NOMO-1 (cell line): ENCODE results near the gene AKAIN1.

Source experiments
- DNase-seq, 2 experiments: peaks; one replicate each; lab custom pipeline; 2025; ENCODE audit not compliant: unreplicated experiment in 2 of 2; lab: John Stamatoyannopoulos, UW

Gene AKAIN1, protein sequence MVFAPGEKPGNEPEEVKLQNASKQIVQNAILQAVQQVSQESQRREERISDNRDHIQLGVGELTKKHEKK

DNA sequence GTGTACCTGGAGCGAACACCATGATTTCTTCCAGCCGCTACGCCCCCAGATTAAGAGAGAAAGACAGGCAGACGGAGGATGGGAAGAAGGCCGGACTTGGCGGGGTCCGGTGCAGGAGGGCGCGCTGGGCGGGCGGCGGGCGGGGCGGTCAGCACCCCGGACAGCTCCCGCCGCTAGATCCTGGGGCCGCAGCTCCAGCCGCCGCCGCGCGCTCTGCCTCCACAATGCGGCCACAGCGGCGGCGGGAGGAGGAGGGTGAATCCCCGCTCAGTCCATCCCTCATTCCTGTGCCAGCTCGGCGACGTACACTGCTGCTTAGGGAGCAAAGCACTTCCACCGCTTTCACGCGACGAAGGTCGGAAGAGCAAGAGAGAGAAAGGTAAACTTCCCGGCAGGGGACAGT, at the start of gene AKAIN1:
Gene AKAIN1, minus strand, starts transcription at position 226 of the 403 bp plus-strand sequence. Its CDS starts 204 bp downstream, at position 22.
- DNase-seq, result peak in 1 of 2 experiments; percentile 13

DNA sequence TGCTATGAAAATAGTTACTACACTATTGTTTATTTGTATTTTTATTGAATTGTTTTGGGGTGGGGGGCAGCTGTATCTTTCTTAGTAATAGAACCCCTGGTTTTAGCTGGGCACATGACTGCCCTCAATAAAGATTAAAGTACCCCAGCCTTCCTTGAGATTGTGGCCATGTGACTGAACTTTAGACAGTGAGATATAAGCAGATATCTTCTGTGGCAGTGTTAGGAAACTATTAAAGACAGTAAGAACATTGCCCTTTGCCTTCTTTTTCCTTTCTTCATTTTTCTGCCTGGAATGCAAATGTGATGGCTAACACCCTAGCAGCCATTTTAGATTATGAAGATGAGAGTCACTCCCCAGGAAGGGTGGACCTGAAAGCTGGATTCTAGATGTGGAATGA, 47.9 kb upstream of the AKAIN1 start:
- DNase-seq, result no peak

DNA sequence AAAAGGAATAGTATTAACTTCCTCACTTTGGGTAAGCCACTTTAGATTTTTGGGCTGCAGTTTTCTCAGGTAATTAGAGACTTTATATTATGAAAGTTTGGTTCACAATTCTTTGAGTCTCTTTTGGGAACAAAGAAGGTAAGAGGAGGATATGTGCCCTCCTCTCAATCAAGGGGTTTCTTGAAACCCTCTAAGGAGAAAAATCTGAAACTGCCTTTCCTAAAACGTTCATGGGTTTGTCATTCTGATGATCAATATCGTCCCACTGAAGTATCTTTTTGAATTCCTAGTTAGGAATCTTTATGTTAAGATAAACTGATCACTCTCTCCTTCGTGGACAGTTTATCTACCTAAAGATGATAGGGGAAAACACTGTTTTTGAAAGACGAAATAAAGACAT, 42.4 kb upstream of the AKAIN1 start:
- DNase-seq, result no peak

DNA sequence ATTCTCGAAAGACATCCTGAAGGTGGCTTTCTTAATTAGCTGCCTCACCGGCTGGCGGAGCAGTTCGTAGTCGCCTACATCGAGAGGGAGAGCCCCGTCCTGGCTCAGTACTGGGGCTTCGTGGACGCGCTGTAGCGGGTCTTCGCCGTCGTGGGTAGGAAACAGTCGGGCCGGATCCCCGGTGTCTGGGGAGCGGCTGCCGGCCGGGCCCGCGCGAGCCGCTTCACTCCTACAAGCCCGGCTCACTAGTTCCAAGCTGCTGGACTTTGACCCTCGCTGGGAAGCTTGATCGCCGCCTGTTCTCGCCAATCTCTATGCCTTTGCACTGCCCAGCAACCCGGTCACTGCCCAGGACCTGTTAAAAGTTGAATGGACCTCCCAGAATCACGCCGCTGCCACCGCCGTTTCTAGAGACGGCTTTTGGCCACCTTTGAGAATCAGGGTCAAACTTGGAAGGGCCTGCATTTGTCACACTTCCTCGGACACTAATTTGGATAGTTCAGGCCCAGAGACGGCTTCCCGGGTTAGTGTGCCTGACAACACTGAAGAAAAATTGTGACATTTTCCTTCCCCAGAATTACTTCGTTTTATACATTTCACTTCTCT, 41.4 kb upstream of the AKAIN1 start:
- peak in 1 of 2 experiments; percentile 53 for DNase-seq

DNA sequence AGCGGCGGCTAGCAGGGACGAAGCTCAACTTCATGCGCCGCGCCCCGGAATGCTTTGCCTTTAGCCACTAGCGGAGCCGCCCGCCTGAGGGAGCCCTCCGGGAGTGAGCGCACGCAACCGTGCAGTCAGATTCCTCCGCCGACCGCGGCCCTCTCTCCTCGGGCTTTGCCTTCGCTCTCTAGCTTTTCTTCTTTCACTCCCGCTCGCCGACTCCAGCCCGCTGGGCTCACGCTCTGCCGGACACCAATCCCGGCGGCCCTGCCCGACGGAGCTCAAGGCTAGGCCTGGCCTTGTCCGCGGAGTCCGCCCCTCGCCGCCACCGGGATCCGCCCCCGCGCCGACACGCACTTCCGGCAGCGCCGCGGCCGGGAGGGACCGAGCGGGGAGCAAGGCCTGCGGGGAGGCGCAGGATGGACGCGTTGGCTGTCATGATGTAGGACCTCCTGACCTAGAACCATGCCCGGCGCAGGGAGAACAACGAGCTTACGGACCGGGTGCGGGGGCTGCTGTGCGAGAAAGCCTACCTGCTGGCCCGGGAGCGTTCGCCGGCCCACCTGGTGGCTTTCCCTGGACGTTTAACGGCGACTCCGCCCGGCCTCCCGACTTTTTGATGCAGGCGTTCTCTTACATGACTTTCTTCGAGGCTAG, 40.8 kb upstream of the AKAIN1 start:
- DNase-seq, result peak; percentile 88 to 90

DNA sequence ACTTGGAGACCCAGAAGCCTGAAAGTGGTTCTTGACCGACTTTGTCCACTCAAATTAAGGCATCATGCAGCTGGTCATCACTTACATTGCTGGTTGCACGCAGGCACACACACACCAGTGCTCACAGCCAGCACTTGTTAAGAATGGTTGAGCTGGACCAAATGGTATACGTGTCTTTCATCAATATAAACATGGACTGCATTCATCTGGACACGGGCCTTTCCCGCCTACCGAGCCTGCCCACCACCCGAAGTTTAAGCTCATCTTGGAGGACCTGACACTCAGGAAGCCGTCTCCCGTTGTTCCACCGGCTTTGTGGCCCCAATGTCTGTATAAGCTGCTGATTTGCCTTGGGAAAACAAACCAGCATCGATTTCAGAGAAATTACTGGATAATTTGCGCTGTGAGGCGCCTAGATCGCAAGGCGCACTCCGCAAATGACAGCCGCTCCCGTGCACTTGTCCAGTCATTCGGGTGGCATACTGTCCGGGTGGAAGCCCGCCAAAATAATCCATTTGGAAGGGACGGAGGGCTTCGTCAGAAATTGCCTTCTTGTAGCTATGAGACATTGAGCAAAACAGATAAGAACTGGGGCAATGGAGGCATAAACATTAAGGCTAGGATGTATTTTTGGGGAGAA, 40.1 kb upstream of the AKAIN1 start:
- peak in 1 of 2 experiments; percentile 79 for DNase-seq

DNA sequence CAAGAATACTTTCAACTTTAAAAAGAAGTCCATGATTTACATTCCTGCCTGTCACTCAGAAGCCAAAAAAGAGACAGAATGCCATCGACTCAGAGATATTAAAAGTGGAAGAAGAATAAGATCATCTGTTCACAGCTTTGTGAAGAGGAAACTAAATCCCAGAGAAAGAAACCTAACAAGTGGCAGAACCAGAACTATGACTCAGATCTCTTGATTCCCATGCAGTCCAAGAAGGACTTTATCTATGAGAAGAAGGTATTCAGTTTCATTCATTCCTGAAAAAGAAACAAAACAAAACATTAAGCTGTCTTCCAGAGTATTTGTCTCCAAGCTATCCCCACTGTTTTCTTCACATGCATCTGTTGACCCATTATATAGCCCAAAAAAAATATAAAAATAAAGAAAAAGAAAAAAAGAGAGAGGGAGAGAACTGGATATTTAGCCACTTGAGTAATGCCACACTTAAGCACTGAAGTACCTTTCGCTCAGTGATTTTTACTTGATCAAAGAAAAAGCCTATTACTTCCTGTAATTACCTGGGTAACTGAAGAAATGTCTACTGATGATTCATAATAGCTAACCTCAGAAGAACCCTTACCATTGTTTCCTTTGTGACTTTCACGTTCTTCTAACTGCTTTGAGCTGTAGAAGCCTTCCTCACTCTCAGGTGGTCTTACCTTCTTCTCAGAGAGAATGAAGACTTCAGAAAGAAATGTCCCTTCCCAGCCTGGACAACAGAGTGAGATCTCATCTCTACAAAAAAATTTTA, 17.7 kb upstream of the AKAIN1 start:
- no peak for DNase-seq

DNA sequence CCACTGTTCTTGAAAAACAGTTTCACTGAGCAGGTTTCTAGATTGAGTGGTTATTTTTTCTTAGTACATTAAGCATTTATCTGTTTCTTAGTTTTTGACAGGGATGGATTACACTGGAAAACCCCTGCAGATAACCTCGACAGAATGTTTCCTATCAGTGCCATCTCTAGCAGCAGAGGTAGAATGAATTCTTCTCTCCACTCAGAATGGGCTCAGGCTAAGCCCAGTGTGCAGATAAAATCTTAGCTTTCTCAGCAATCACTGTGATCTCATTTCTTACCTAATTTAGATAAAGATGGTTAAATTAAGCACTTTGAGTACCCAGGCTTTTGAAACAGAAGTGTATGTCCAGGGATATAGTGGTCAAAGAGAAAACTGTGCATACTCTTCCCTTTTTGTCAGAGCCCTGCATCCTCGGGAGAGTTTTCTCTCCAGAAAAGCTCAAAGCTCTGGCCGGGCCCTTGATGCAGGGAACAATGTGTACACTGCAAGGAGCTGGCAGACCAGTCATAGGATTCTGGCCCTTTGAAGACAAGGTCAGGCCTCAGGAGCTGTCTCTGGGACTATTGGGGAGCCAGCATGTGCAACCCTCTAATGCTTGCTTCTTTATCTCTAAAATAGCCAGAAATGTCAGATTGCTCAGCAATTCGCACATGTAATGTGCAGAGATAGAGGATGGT, 10.6 kb upstream of the AKAIN1 start:
- DNase-seq, result no peak

DNA sequence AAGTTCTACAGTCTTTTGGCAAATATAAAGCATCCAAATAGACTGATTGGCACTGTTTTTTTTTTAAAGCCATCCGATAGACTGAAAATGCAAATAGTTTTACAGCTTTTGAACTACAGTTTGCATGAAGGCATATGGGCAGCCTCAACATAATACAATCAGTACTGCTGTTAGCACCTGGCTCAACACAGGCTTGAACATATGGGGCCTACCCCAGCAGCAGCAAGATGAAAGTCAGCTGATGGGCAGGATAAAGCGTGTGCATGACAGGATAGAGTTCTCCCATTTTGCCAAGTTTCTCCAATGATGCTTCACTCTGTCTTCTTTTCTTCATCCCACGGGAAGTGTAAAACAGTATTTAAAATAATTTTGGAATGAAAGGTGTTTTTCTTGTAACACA, 1.3 kb upstream of the AKAIN1 start:
- DNase-seq, result no peak

DNA sequence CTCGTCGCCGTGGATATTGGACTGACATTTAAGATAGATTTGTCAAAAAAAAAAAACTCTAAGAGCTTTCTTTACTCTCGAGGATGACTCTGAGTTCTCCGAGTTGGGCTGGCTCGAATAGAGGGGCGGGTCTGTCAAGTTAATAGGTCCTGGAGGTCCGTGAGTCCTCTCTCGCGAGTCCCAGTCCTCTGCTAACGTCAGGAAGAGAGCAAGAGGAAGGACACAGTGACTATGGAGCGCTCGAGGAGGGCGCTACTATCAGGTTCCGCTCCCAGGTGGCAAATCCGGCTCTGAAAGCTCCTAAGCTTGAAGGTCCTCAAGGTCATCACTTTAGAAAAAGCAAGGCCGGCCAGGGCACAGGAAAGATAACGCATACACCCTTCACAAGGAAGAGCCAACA, 404 bp upstream of the AKAIN1 start:
- DNase-seq, result no peak

DNA sequence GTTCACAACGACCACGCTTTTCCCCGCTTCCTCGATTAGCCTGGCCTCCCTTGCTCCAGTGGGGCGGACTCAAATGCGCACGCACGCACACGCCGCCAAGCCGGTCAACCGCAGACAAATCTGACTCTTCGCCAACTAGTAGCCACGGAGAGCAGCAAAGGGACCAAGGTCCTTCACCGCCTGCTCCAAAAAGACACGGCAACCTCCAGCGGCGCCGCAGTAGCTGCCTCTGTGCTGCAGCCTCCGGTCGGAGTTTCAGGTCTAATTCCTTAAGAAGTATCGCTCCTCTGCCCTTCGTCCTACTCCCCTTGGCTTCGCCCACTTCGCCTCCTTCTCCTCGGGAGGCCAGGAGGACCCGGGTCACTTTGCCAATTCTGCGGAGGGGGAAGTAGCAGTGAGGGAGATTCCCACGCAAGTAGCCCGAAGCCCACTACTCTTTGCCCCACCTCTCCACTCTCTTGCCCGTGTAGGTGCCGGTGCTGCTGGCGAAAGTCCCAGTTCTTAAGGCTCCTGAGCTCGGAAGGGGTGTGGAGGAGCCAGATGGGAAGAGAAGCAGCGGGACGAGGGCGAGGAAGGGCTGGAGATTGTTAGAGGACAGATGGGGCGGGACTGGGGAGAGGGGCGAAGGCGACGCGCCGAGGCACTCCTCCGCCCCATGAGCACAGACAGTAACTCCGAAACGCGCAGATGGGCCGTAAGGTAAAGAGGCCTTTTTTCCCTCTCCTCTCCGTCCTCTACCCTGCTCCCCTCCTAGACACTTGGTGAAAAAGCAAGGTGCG, 615 bp downstream of the AKAIN1 start:
- DNase-seq, result no peak

DNA sequence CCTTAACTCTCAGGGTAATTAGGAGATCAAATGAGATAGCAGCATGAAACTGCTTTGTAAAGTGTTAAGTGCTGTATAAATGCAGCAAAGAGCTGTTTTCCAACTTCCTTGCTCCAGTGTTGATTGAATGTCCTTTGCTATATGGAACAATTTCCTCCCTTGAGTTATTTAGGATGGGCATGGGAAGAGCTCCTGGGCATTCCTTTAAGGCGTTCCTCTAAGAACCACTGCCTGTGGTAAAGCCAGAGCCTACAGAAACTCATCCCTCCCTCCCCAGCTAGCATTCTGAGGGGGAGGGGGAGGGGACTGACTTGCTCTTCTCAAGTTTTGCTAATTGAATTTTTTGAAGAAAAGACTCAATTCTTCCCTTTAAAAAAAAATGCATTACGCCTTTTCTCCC, 1.4 kb downstream of the AKAIN1 start:
- DNase-seq, result no peak

DNA sequence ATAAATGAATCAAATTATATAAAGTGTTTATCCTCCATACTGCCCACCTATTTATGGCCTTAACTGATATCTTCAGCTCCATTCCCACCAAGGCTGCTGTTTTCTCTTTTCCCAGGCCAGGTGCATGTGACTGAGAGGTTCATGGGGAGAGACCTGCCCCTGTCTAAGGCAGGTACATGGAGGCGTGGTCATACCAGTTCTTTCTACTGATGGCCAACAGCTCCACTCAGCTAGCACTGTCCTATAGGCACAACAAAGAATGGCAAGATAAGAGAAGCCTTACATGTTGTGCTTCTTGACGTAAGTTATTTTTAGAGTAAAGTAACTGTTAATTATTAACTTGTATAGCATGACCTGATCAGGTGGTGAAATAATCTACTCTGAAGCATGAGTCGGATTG, 16.8 kb downstream of the AKAIN1 start:
- no peak for DNase-seq

DNA sequence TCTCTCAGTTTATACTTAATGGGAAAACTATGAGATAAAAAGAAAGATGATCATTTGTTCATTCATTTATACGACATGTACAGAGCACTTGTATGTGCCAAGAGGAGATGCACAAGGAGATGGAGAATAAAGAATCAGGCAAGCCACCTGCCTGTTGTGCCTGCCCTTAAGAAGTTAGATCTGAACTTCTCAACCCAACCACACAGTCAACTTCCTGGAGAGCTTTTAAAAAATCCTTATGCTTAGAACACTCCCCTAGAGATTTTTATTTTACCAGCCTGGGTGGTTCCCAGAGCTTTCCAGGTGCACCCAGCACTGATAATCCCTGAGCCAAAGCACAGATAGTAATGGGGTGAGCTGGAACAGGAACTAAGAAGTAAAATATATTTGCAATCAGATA, 18.5 kb downstream of the AKAIN1 start:
- DNase-seq, result no peak

DNA sequence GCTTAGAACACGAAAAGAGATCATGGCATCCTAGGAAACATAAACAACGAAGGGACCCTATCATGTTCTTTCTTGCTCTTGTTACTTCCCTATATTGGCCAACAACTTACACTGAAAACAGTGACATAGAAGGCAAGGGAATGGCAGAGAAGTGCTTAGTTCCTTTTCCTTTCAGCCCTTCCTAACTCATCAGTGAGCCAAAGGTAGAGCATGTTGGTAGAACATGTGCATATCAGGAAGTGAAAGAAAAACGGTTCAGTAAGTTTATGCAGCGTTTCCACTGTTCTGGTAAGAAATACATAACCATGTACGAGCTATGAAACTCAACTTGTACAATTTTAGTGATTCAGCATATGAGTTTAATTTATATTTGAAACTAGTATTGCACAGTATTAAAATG, 21.7 kb downstream of the AKAIN1 start:
- DNase-seq, result peak; percentile 54 to 79

DNA sequence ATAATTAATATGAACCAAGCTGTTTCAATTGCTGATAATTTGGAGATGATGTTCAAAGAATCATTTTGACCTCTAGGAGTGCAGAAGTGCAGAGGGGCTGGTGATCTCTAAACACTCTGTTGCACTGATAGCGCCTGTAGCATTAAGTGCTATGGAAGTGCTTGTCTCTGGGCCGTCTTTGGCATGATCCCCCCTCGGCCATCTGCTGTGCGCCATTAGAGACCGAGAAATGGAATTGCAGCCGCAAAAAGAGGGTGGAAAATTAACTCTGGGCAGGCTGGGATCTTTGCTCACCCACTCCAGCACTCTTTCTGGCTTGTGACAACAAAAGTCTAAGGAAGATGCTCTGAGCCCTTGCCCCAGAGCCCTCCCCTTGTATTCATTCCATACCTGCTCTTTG, 23.4 kb downstream of the AKAIN1 start:
- DNase-seq, result no peak

DNA sequence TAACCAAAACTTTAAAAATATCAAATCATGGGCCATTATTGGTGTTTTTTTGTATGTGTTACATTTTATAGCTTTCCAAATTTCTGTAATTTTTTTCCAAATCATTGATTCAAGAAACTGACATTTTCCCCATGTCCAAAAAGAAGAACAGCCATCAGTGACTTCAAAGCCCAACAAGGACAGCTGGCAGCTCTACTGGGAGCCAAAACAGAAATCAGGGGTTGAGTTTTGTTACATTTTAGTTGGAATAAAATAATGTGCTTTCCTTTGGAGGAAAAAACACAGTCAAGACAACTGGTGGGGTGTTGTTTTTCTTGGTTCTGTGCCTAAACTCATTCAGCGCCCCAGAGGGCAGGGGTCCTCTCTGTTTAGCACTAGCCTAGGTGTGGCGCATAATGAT, 23.8 kb downstream of the AKAIN1 start:
- no peak for DNase-seq

DNA sequence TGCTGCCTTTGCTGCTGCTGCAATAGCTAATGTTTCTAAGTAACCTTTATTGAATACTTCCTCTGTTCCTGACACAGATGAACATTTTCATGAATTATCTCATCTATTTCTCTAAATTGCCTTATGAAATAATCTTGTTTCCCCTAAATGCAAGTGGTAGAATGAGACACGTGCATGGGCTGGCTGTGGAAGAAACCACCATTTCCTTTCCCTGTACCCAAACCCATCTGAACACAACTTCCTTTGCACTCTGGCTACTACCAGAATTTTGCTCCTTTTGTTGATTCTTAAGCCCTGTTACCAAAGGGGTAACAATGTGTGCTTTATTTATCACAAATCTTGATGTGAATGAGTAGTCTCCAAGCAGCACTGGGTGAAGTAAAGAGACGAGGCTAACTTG, 29.2 kb downstream of the AKAIN1 start:
- no peak for DNase-seq

DNA sequence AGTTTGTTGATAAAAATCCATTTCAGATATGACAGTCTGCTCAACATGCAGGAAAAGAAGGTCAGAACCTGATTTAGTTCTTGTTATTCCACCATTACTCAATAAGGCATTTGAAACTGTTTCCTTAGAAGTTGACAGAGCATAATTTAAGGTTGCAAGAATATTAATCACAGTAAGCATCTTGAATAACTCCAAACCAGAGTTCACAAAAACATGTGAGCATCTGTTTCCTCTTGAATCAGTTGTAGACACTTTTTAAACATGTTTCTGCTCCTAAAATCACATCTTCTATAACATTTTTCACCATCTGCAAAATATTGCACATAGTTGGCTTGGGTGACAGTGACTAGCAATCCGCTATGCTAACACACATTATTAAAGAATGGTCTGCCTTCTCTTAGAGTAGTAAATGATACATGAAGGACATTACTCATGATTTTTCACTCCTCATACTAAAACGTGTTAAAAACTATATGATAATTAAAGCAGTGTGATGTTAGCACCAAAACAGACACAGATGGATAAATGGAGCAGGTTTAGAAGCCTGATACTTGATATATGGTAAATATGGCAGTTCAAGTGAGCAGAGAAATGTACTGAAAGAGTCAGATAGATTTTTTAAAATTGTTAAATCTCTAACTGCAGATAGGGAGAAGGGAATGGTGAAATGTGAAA, 30.3 kb downstream of the AKAIN1 start:
- DNase-seq, result no peak

DNA sequence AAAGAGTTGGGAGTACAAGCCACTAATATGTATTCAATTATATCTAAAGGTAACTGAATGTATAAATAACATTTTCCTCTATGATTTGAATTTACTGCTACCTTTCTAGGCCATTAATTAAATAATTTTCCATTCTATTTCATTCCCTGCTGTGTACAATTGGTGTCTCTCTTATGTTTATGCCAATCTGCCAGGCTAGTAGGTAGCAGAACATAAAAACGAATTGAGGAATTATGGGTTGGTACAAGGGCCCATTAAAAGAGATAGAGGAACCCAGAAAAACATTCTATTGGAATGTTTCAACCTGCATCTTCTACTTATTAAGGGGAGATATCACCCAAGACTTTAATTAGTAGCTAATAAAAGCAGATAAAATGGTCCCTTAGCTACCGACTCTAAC, 32.2 kb downstream of the AKAIN1 start:
- no peak for DNase-seq
